GM12878 (cell line): ENCODE data around the gene NEB. TPM values are rescaled to one million over a fixed set of nuclear protein-coding genes. Genes with fewer than 3 reads are reported as not detected.

Experiments
- ATAC-seq: fragments of 200-7000 bp; cut with Tn5 transposase; 3 replicates; pipeline ENCODE4 v1.9.1; 2020; ENCODE audit warnings: mild to moderate bottlenecking, moderate library complexity
- BruUV-seq: library from RNA; stranded (reverse); fragments of 400-500 nt; replicated peaks from 2 replicates; lab custom pipeline; 2021; lab: Mats Ljungman, UMichigan
- CTCF ChIA-PET: fragments of 300-600 bp; sonication (Branson Sonifier 250); formaldehyde crosslinking; extraction: SDS; loops from one replicate; lab custom pipeline; 2021; ENCODE audit warnings: inconsistent platforms; lab: Yijun Ruan, JAX
- POLR2A ChIA-PET: fragments of 350-600 bp; formaldehyde crosslinking; extraction: SDS; loops from one replicate; lab custom pipeline; 2021; ENCODE audit warnings: inconsistent platforms; lab: Charles Lee
- RAD21 ChIA-PET: fragments of 300-600 bp; sonication (Branson Sonifier 250); formaldehyde crosslinking; loops from one replicate; lab custom pipeline; 2023; ENCODE audit warnings: antibody characterized with exemption; ENCODE audit not compliant: unreplicated experiment; lab: Charles Lee
- SMC1A ChIA-PET: fragments of 300-600 bp; sonication (Branson Sonifier 250); formaldehyde crosslinking; loops from one replicate; lab custom pipeline; 2023; ENCODE audit not compliant: unreplicated experiment, uncharacterized antibody; lab: Charles Lee
- DNase-seq: peaks from one replicate; pipeline ENCODE4 v3.0.0-alpha.2; 2011; ENCODE audit warnings: low read depth, low spot score
- FAIRE-seq: peaks from 3 replicates; lab custom pipeline; 2011; peaks lifted over from hg19 to GRCh38; lab: Jason Lieb, UNC
- H2AFZ ChIP-seq: 2 replicates; pipeline ENCODE4 v1.6.0; 2011; ENCODE audit warnings: low read depth, low read length, control low read depth; ENCODE audit not compliant: control insufficient read depth
- H3K27ac ChIP-seq: 2 replicates; pipeline ENCODE4 v1.5.1; 2011; ENCODE audit warnings: control low read depth; ENCODE audit not compliant: control insufficient read depth, insufficient read depth
- H3K27me3 ChIP-seq, 2 experiments: replicated peaks in 1 of 2; 2 replicates each; pipeline versions ENCODE4 v1.6.0 to v1.6.1; 2011; ENCODE audit warnings: low read length in 1 of 2; ENCODE audit not compliant: control insufficient read depth in 2 of 2, insufficient read depth in 2 of 2
- H3K36me3 ChIP-seq, 2 experiments: 2 replicates each; pipeline ENCODE4 v1.5.1; 2011; ENCODE audit warnings: low read length in 1 of 2; ENCODE audit not compliant: control insufficient read depth in 2 of 2, insufficient read depth in 2 of 2
- H3K4me1 ChIP-seq: 2 replicates; pipeline ENCODE4 v1.6.1; 2011; ENCODE audit warnings: mild to moderate bottlenecking, low read length, moderate library complexity, mixed read lengths; ENCODE audit not compliant: control insufficient read depth, insufficient read depth
- H3K4me2 ChIP-seq: 2 replicates; pipeline ENCODE4 v1.6.0; 2011; ENCODE audit warnings: control low read depth; ENCODE audit not compliant: control insufficient read depth, insufficient read depth
- H3K4me3 ChIP-seq: fragments of 200-600 bp; sonication (generic); 2 replicates; pipeline ENCODE4 v1.5.1; 2016
- H3K79me2 ChIP-seq: 2 replicates; pipeline ENCODE4 v1.6.0; 2011; ENCODE audit warnings: low read length; ENCODE audit not compliant: control insufficient read depth, insufficient read depth
- H3K9ac ChIP-seq: 2 replicates; pipeline ENCODE4 v1.8.0; 2011; ENCODE audit warnings: low read length, control low read depth, mixed read lengths; ENCODE audit not compliant: control insufficient read depth, insufficient read depth
- H3K9me3 ChIP-seq: replicated peaks from 3 replicates; pipeline ENCODE4 v1.5.1; 2011; ENCODE audit warnings: mild to moderate bottlenecking, low read length; ENCODE audit not compliant: control insufficient read depth, insufficient read depth
- H4K20me1 ChIP-seq: 2 replicates; pipeline ENCODE4 v1.6.0; 2011; ENCODE audit not compliant: control insufficient read depth, insufficient read depth
- BMI1 ChIP-seq: fragments of 450-650 bp; IDR thresholded peaks from 2 replicates; pipeline ENCODE4 v1.6.1; 2016; ENCODE audit warnings: mild to moderate bottlenecking, moderate library complexity, borderline replicate concordance
- CHD4 ChIP-seq: fragments of 200-600 bp; sonication (generic); IDR thresholded peaks from 2 replicates; pipeline ENCODE4 v1.6.1; 2016; ENCODE audit warnings: mild to moderate bottlenecking
- CREM ChIP-seq: IDR thresholded peaks from 2 replicates; pipeline ENCODE4 v1.6.1; 2014; ENCODE audit warnings: antibody characterized with exemption, low read depth
- E4F1 ChIP-seq: fragments of 450-650 bp; IDR thresholded peaks from 2 replicates; pipeline ENCODE4 v1.6.1; 2018; ENCODE audit warnings: borderline replicate concordance, mild to moderate bottlenecking; ENCODE audit not compliant: partially characterized antibody
- HCFC1 ChIP-seq: fragments of 150-350 bp; IDR thresholded peaks from 2 replicates; pipeline ENCODE4 v1.6.1; 2014; ENCODE audit warnings: low read length
- IRF4 ChIP-seq: IDR thresholded peaks from 2 replicates; pipeline ENCODE4 v1.6.1; 2011; ENCODE audit warnings: low read depth, low read length
- KAT2A ChIP-seq: conservative IDR thresholded peaks from 2 replicates; pipeline ENCODE4 v1.6.1; 2011; ENCODE audit warnings: low read depth, low read length; ENCODE audit not compliant: control insufficient read depth
- LARP7 ChIP-seq: fragments of 450-650 bp; IDR thresholded peaks from 2 replicates; pipeline ENCODE4 v1.6.1; 2017; ENCODE audit warnings: mild to moderate bottlenecking
- RAD51 ChIP-seq: fragments of 450-650 bp; IDR thresholded peaks from 2 replicates; pipeline ENCODE4 v1.6.1; 2016; ENCODE audit warnings: moderate library complexity, mild to moderate bottlenecking, inconsistent platforms
- RB1 ChIP-seq: fragments of 450-650 bp; formaldehyde crosslinking; IDR thresholded peaks from 2 replicates; pipeline ENCODE4 v1.6.1; 2017; ENCODE audit warnings: mild to moderate bottlenecking, borderline replicate concordance
- RCOR1 ChIP-seq: conservative IDR thresholded peaks from 2 replicates; pipeline ENCODE4 v1.6.1; 2012; ENCODE audit warnings: low read depth, low read length, improper control_type of control experiment
- ZNF687 ChIP-seq: fragments of 450-650 bp; IDR thresholded peaks from 2 replicates; pipeline ENCODE4 v1.6.1; 2017; ENCODE audit warnings: mild to moderate bottlenecking, moderate library complexity
- ZSCAN29 ChIP-seq: fragments of 450-650 bp; IDR thresholded peaks from 2 replicates; pipeline ENCODE4 v1.6.1; 2017; ENCODE audit warnings: mild to moderate bottlenecking, moderate library complexity
- in situ Hi-C: fragments of 300-500 bp; cut with MboI; formaldehyde crosslinking; loops from 9 replicates; pipeline ENCODE4 v1.14.3; 2018; ENCODE audit warnings: mixed read lengths
- intact Hi-C: fragments of 100-400 bp; cut with micrococcal nuclease; formaldehyde crosslinking; loops from one replicate; pipeline ENCODE4 v1.14.2; 2022; ENCODE audit not compliant: unreplicated experiment
- polyA plus RNA-seq, 11 experiments: library from polyadenylated mRNA; depleted of rRNA in 4 of 11; unstranded in 6 of 11; stranded (reverse) in 5 of 11; fragments of >200 nt; fragmentation: Nextera tagmentation in 4 of 11; fragmentation: Illumina TruSeq in 1 of 11; extraction: Ambion mirVana in 4 of 11; extraction: Trizol in 1 of 11; gene quantifications; 1 replicate in 1 of 11; 2 replicates in 10 of 11; pipeline versions ENCODE4 v1.2.1 to v1.2.3, GENCODE V29; 2011 to 2016; ENCODE audit warnings: inconsistent platforms in 2 of 11, missing spikeins in 2 of 11, low read depth in 1 of 11
- total RNA-seq, 4 experiments: library from RNA; depleted of rRNA in 3 of 4; stranded (reverse); fragments of >200 nt in 3 of 4; fragmentation: Illumina TruSeq in 1 of 4; extraction: Trizol in 1 of 4; gene quantifications; 2 replicates each; pipeline versions ENCODE4 v1.2.1 to v1.2.3, GENCODE V29; 2013 to 2021
- TF ChIP-seq, protein P1 (sequence below): fragments of 450-650 bp; IDR thresholded peaks from 2 replicates; pipeline ENCODE4 v1.6.1; 2017; ENCODE audit warnings: mild to moderate bottlenecking, moderate library complexity

Gene NEB
- total and polyA plus RNA-seq, 10 of the 15 experiments (the other 5 are each of a cell fraction or from before 2014, with no cell fraction given), result 0.04 to 0.77 (median 0.12) TPM

GRCh38 chr2:151623631-151624030 is 110.6 kb downstream of the NEB start:
- Histone ChIP-seq H2AFZ (no peak overlapping the region), H3K4me2 (no peak overlapping the region), H3K27ac (no peak overlapping the region), H3K4me1 (no peaks in the 10 kb centered on the region), H4K20me1 (no peaks in the 10 kb centered on the region), H3K9ac (no peak overlapping the region), H3K79me2 (no peaks in the 10 kb centered on the region), H3K27me3 (peaks cover 0 to 2% of the 10 kb centered on the region in 2 experiments; a peak in 2 of 4 replicates), H3K36me3 (no peaks in the 10 kb centered on the region), H3K9me3 (no peaks in the 10 kb centered on the region), H3K4me3 (no peak overlapping the region)
- ATAC-seq (no peak), DNase-seq (no peak), FAIRE-seq (no peak)
- RAD21 ChIA-PET, result no interaction called here
- CTCF ChIA-PET, result interaction anchor here (1.5 to 1.7 kb wide), 2 partner anchors 9 to 15 kb away, joined by 3 to 5 read pairs; no protein-coding TSS in a partner anchor
- TF ChIP-seq ZNF687, result no peak
- no peak for TF ChIP-seq KAT2A
- TF ChIP-seq CHD4, result no peak
- no peak for TF ChIP-seq RAD51
- no peak for TF ChIP-seq HCFC1
- no peak for TF ChIP-seq RB1
- TF ChIP-seq BMI1, result no peak
- TF ChIP-seq, protein P1, sequence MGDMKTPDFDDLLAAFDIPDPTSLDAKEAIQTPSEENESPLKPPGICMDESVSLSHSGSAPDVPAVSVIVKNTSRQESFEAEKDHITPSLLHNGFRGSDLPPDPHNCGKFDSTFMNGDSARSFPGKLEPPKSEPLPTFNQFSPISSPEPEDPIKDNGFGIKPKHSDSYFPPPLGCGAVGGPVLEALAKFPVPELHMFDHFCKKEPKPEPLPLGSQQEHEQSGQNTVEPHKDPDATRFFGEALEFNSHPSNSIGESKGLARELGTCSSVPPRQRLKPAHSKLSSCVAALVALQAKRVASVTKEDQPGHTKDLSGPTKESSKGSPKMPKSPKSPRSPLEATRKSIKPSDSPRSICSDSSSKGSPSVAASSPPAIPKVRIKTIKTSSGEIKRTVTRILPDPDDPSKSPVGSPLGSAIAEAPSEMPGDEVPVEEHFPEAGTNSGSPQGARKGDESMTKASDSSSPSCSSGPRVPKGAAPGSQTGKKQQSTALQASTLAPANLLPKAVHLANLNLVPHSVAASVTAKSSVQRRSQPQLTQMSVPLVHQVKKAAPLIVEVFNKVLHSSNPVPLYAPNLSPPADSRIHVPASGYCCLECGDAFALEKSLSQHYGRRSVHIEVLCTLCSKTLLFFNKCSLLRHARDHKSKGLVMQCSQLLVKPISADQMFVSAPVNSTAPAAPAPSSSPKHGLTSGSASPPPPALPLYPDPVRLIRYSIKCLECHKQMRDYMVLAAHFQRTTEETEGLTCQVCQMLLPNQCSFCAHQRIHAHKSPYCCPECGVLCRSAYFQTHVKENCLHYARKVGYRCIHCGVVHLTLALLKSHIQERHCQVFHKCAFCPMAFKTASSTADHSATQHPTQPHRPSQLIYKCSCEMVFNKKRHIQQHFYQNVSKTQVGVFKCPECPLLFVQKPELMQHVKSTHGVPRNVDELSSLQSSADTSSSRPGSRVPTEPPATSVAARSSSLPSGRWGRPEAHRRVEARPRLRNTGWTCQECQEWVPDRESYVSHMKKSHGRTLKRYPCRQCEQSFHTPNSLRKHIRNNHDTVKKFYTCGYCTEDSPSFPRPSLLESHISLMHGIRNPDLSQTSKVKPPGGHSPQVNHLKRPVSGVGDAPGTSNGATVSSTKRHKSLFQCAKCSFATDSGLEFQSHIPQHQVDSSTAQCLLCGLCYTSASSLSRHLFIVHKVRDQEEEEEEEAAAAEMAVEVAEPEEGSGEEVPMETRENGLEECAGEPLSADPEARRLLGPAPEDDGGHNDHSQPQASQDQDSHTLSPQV, result no peak
- TF ChIP-seq ZSCAN29, result no peak
- no peak for TF ChIP-seq RCOR1
- no peak for TF ChIP-seq CREM
- no peak for TF ChIP-seq E4F1
- no peak for TF ChIP-seq LARP7
- no peak for TF ChIP-seq IRF4
- in situ Hi-C loops (no loop called here), intact Hi-C loops (no loop called here)
- POLR2A ChIA-PET, result no interaction called here
- BruUV-seq, result no TSS peak
- SMC1A ChIA-PET, result no interaction called here
